IMR-90 (cell line): ENCODE data around the gene ANTXR2. TPM values are rescaled to one million over a fixed set of nuclear protein-coding genes. Genes with fewer than 3 reads are reported as not detected.

Experiments used
- ATAC-seq: fragments of 200-7000 bp; cut with Tn5 transposase; 2 replicates; pipeline ENCODE4 v1.9.1; 2020; ENCODE audit warnings: low read depth, mild to moderate bottlenecking, moderate library complexity
- BruUV-seq: library from RNA; stranded (reverse); fragments of 400-500 nt; replicated peaks from 2 replicates; lab custom pipeline; 2021; lab: Mats Ljungman, UMichigan
- CTCF ChIA-PET: fragments of 300-600 bp; formaldehyde crosslinking; extraction: SDS; loops from one replicate; lab custom pipeline; 2021; ENCODE audit warnings: antibody characterized with exemption; lab: Yijun Ruan, JAX
- POLR2A ChIA-PET: fragments of 300-600 bp; sonication (Branson Sonifier 250); formaldehyde crosslinking; loops from one replicate; lab custom pipeline; 2022; ENCODE audit warnings: antibody characterized with exemption; ENCODE audit not compliant: unreplicated experiment; lab: Charles Lee
- DNase-seq: peaks from one replicate; pipeline ENCODE4 v3.0.0; 2013
- H2AFZ ChIP-seq: replicated peaks from 2 replicates; pipeline ENCODE3; 2013; ENCODE audit warnings: low read length, mild to moderate bottlenecking; ENCODE audit not compliant: poor library complexity
- H2AK5ac ChIP-seq: 2 replicates; pipeline ENCODE4 v1.6.1; 2013; ENCODE audit warnings: low read depth, low read length, inconsistent platforms
- H2AK9ac ChIP-seq: replicated peaks from 2 replicates; pipeline ENCODE3; 2013; ENCODE audit warnings: mild to moderate bottlenecking, low read depth, low read length, moderate library complexity; ENCODE audit not compliant: poor library complexity
- H2BK120ac ChIP-seq: 2 replicates; pipeline ENCODE4 v1.6.1; 2013; ENCODE audit warnings: low read depth, low read length, inconsistent platforms
- H2BK15ac ChIP-seq: 3 replicates; pipeline ENCODE4 v1.6.1; 2013; ENCODE audit warnings: low read depth, low read length, inconsistent platforms
- H2BK20ac ChIP-seq: 2 replicates; pipeline ENCODE4 v1.6.1; 2013; ENCODE audit warnings: low read depth, mild to moderate bottlenecking, inconsistent platforms, low read length, moderate library complexity
- H2BK5ac ChIP-seq: 2 replicates; pipeline ENCODE4 v1.6.1; 2013; ENCODE audit warnings: mild to moderate bottlenecking, low read depth, low read length, inconsistent platforms; ENCODE audit not compliant: poor library complexity, severe bottlenecking
- H3K14ac ChIP-seq: replicated peaks from 2 replicates; pipeline ENCODE4 v1.6.1; 2013; ENCODE audit warnings: low read depth, low read length, inconsistent platforms
- H3K18ac ChIP-seq: 2 replicates; pipeline ENCODE4 v1.6.1; 2013; ENCODE audit warnings: low read depth, low read length, control low read depth
- H3K23ac ChIP-seq: 2 replicates; pipeline ENCODE4 v1.6.1; 2013; ENCODE audit warnings: low read depth, low read length, inconsistent platforms
- H3K27ac ChIP-seq: 2 replicates; pipeline ENCODE4 v1.5.1; 2013; ENCODE audit warnings: mild to moderate bottlenecking, control low read depth, low read length; ENCODE audit not compliant: insufficient read depth
- H3K27me3 ChIP-seq: 2 replicates; pipeline ENCODE4 v1.6.1; 2013; ENCODE audit warnings: low read length; ENCODE audit not compliant: control insufficient read depth, insufficient read depth
- H3K36me3 ChIP-seq: 2 replicates; pipeline ENCODE4 v1.6.1; 2013; ENCODE audit warnings: low read length, mixed read lengths; ENCODE audit not compliant: control insufficient read depth, insufficient read depth
- H3K4ac ChIP-seq: 2 replicates; pipeline ENCODE4 v1.6.1; 2013; ENCODE audit warnings: low read depth, low read length, inconsistent platforms
- H3K4me1 ChIP-seq: 2 replicates; pipeline ENCODE4 v1.6.1; 2013; ENCODE audit warnings: low read length, mixed read lengths; ENCODE audit not compliant: control insufficient read depth, insufficient read depth
- H3K4me2 ChIP-seq: 2 replicates; pipeline ENCODE4 v1.6.1; 2013; ENCODE audit warnings: low read depth, mild to moderate bottlenecking, control low read depth, low read length, moderate library complexity
- H3K4me3 ChIP-seq: 2 replicates; pipeline ENCODE4 v1.5.1; 2013; ENCODE audit warnings: low read depth, mild to moderate bottlenecking, control low read depth, low read length, moderate library complexity; ENCODE audit not compliant: insufficient read depth
- H3K56ac ChIP-seq: 2 replicates; pipeline ENCODE4 v1.6.1; 2013; ENCODE audit warnings: low read length, inconsistent platforms; ENCODE audit not compliant: insufficient read depth; ENCODE audit errors: extremely low read depth
- H3K79me1 ChIP-seq, 2 experiments: 2 replicates each; pipeline ENCODE4 v1.6.1; 2013; ENCODE audit warnings: low read length in 2 of 2, inconsistent platforms in 1 of 2, low read depth in 1 of 2
- H3K9ac ChIP-seq: 2 replicates; pipeline ENCODE4 v1.6.1; 2013; ENCODE audit warnings: low read depth, low read length, control low read depth
- H3K9me1 ChIP-seq: 2 replicates; pipeline ENCODE4 v1.6.1; 2013; ENCODE audit warnings: low read length, inconsistent platforms; ENCODE audit not compliant: insufficient read depth
- H3K9me3 ChIP-seq: 2 replicates; pipeline ENCODE4 v1.6.1; 2013; ENCODE audit warnings: low read length; ENCODE audit not compliant: control insufficient read depth, insufficient read depth
- H4K20me1 ChIP-seq: 2 replicates; pipeline ENCODE4 v1.6.1; 2013; ENCODE audit warnings: low read length, inconsistent platforms; ENCODE audit not compliant: insufficient read depth
- H4K5ac ChIP-seq: 2 replicates; pipeline ENCODE4 v1.6.1; 2013; ENCODE audit warnings: mild to moderate bottlenecking, low read depth, low read length, control low read depth
- H4K8ac ChIP-seq, 2 experiments: 2 replicates each; pipeline ENCODE4 v1.6.1; 2013; ENCODE audit warnings: low read depth in 2 of 2, low read length in 2 of 2, control low read depth in 1 of 2, inconsistent platforms in 1 of 2
- H4K91ac ChIP-seq: 2 replicates; pipeline ENCODE4 v1.6.1; 2013; ENCODE audit warnings: low read depth, low read length, inconsistent platforms; ENCODE audit not compliant: insufficient read depth
- BHLHE40 ChIP-seq: fragments of 150-350 bp; IDR thresholded peaks from 2 replicates; pipeline ENCODE4 v1.6.1; 2016; ENCODE audit warnings: mild to moderate bottlenecking, low read depth, low read length
- CEBPB ChIP-seq: IDR thresholded peaks from 2 replicates; pipeline ENCODE4 v1.6.1; 2012; ENCODE audit warnings: low read depth, low read length, improper control_type of control experiment
- CHD1 ChIP-seq: IDR thresholded peaks from 2 replicates; pipeline ENCODE4 v1.6.1; 2012; ENCODE audit warnings: low read depth, low read length, improper control_type of control experiment
- FOS ChIP-seq: fragments of 150-350 bp; IDR thresholded peaks from 2 replicates; pipeline ENCODE4 v1.6.1; 2016; ENCODE audit warnings: low read depth, low read length
- MAFK ChIP-seq: IDR thresholded peaks from 2 replicates; pipeline ENCODE4 v1.6.1; 2012; ENCODE audit warnings: low read depth, low read length, improper control_type of control experiment
- MAZ ChIP-seq: IDR thresholded peaks from 2 replicates; pipeline ENCODE4 v1.6.1; 2012; ENCODE audit warnings: low read depth, mild to moderate bottlenecking, low read length, improper control_type of control experiment, moderate library complexity, borderline replicate concordance
- MXI1 ChIP-seq: IDR thresholded peaks from 2 replicates; pipeline ENCODE4 v1.6.1; 2012; ENCODE audit warnings: low read depth, mild to moderate bottlenecking, low read length, moderate library complexity, borderline replicate concordance
- NFE2L2 ChIP-seq: fragments of 150-350 bp; IDR thresholded peaks from 2 replicates; pipeline ENCODE4 v1.6.1; 2016; ENCODE audit warnings: low read depth, mild to moderate bottlenecking, low read length
- POLR2A ChIP-seq: IDR thresholded peaks from 2 replicates; pipeline ENCODE4 v1.6.1; 2012; ENCODE audit warnings: mild to moderate bottlenecking, low read depth, low read length
- RAD21 ChIP-seq: IDR thresholded peaks from 2 replicates; pipeline ENCODE4 v1.6.1; 2012; ENCODE audit warnings: low read length, improper control_type of control experiment
- RFX5 ChIP-seq: IDR thresholded peaks from 2 replicates; pipeline ENCODE4 v1.8.0; 2012; ENCODE audit warnings: low read depth, mild to moderate bottlenecking, low read length, moderate library complexity
- WGBS, 2 experiments: methylation state at CpG; one replicate each; pipeline versions ENCODE4 v1.1.5 to v1.1.7; 2013; ENCODE audit warnings: missing lambda C conversion rate in 2 of 2; ENCODE audit not compliant: insufficient read length in 1 of 2; ENCODE audit errors: extremely low coverage in 2 of 2; 5-methylcytosine and 5-hydroxymethylcytosine counted together
- dilution Hi-C: fragments of 300-500 bp; cut with HindIII; formaldehyde crosslinking; loops from one replicate; pipeline ENCODE4 v1.14.3; 2018; ENCODE audit warnings: low sequenced_read_pairs; ENCODE audit not compliant: unreplicated experiment
- in situ Hi-C: fragments of 300-500 bp; cut with MboI; formaldehyde crosslinking; loops from 3 replicates; pipeline ENCODE4 v1.14.3; 2019; ENCODE audit warnings: low sequenced_read_pairs, inconsistent platforms, mixed read lengths
- intact Hi-C: fragments of 100-400 bp; cut with micrococcal nuclease; formaldehyde crosslinking; loops from 2 replicates; pipeline ENCODE4 v1.10.0; 2022
- polyA plus RNA-seq, 3 experiments: library from polyadenylated mRNA; depleted of rRNA; stranded (reverse); fragments of >200 nt; gene quantifications; 2 replicates each; pipeline ENCODE4 v1.2.3, GENCODE V29; 2012; ENCODE audit warnings: low replicate concordance in 1 of 3
- total RNA-seq: library from RNA; depleted of rRNA; stranded (reverse); fragments of >200 nt; gene quantifications from 2 replicates; pipeline ENCODE4 v1.2.3, GENCODE V29; 2012
- TF ChIP-seq, protein P1 (sequence below): fragments of 150-350 bp; IDR thresholded peaks from 2 replicates; pipeline ENCODE4 v1.6.1; 2017; ENCODE audit warnings: mild to moderate bottlenecking, antibody characterized with exemption, low read length, low read depth
- TF ChIP-seq, protein P2 (sequence below): fragments of 150-350 bp; IDR thresholded peaks from 2 replicates; pipeline ENCODE4 v1.6.1; 2016; ENCODE audit warnings: low read depth, mild to moderate bottlenecking, low read length, moderate library complexity, borderline replicate concordance
- TF ChIP-seq, protein P3 (sequence below): conservative IDR thresholded peaks from 2 replicates; pipeline ENCODE4 v1.5.1; 2012; ENCODE audit warnings: mild to moderate bottlenecking, low read depth, low read length, improper control_type of control experiment

The ANTXR2 gene
- total and polyA plus RNA-seq, 2 of the 4 experiments (the other 2 are of a cell fraction): 46.8 to 88.5 TPM

DNA sequence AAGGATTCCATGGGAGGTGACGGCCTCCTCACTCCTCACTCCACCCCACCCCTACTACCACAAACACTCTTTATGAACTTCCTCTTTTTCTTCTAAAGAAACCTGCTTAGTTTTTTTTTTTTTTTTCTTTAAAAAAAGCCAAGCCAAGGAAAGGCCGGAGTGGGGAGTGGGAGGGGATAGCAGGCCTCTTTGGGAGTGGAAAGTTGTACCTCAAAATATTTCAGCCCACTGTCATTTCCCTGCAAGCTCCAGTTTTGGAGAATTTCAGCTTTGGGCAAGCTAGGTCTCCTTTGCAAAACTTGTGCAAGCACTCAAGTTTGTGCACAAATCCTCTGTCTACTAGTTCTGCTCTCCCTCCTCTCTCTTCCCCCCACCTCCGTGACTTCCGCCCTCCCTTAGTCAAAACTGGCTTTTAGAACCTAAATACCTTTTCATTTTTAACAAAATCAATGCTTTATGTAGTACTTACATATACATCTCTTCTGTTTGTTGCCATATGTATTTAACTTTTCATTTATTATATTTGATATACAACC, 512 bp upstream of the ANTXR2 start:
- H2BK120ac ChIP-seq: peak overlapping the region; percentile 67
- peak overlapping the region; percentile 58 for H2BK5ac ChIP-seq
- peak overlapping the region; percentile 54; the same call in 1 of the 2 replicates for H4K91ac ChIP-seq
- H3K79me1 ChIP-seq: peaks cover 0 to 16% of the 10 kb centered on the region in 2 experiments; a peak in 2 of 4 replicates
- peaks cover 1% of the 10 kb centered on the region; the same call in 1 of the 2 replicates for H3K4me1 ChIP-seq
- peak overlapping the region; percentile 60; the same call in 1 of the 2 replicates for H3K56ac ChIP-seq
- peak overlapping the region; percentile 13 for H2AK9ac ChIP-seq
- H3K9me1 ChIP-seq: no peaks in the 10 kb centered on the region
- H3K27ac ChIP-seq: peak overlapping the region; percentile 67
- H3K18ac ChIP-seq: peak overlapping the region; percentile 21
- peak overlapping the region; percentile 18; the same call in 1 of the 2 replicates for H3K23ac ChIP-seq
- H3K4me2 ChIP-seq: peak overlapping the region; percentile 68
- peak overlapping the region; percentile 43 to 58 for H4K8ac ChIP-seq
- H2BK15ac ChIP-seq: peak overlapping the region; percentile 4; the same call in 1 of the 3 replicates
- peak overlapping the region; percentile 58; the same call in 1 of the 2 replicates for H3K14ac ChIP-seq
- in situ Hi-C loops (loop anchor here (5.0 kb wide), 1 partner anchor 109 kb away; no protein-coding TSS in a partner anchor), dilution Hi-C loops (no loop called here), intact Hi-C loops (loop anchor here (1.0 to 10.0 kb wide), 7 partner anchors 111 to 1121 kb away; no protein-coding TSS in a partner anchor)
- BruUV-seq: no TSS peak
- no peaks in the 10 kb centered on the region for H3K27me3 ChIP-seq
- H3K4me3 ChIP-seq: peak overlapping the region; percentile 85
- H2AK5ac ChIP-seq: peak overlapping the region; percentile 3; the same call in 1 of the 2 replicates
- H3K9ac ChIP-seq: peak overlapping the region; percentile 38
- peaks cover 3% of the 10 kb centered on the region; the same call in 1 of the 2 replicates for H4K20me1 ChIP-seq
- H3K36me3 ChIP-seq: peaks cover 3% of the 10 kb centered on the region; the same call in 1 of the 2 replicates
- CTCF ChIA-PET: interaction anchor here (0.7 to 1.0 kb wide), 2 partner anchors 88 to 123 kb away, joined by 3 to 5 read pairs; no protein-coding TSS in a partner anchor
- H3K4ac ChIP-seq: peak overlapping the region; percentile 77
- DNase-seq (no peak), ATAC-seq (no peak)
- H2AFZ ChIP-seq: peak overlapping the region; percentile 21
- H3K9me3 ChIP-seq: no peaks in the 10 kb centered on the region
- peak overlapping the region; percentile 9 for H4K5ac ChIP-seq
- POLR2A ChIA-PET: interaction anchor here (0.5 kb wide), 1 partner anchor 562 kb away, joined by 3 read pairs; no protein-coding TSS in a partner anchor
- WGBS, 2 experiments: no CpG with 5 or more reads among the region's 4 CpGs
- peak overlapping the region; percentile 73 for H2BK20ac ChIP-seq
- TF ChIP-seq NFE2L2: no peak
- no peak for TF ChIP-seq CEBPB
- TF ChIP-seq POLR2A: no peak
- TF ChIP-seq MAZ: no peak
- TF ChIP-seq, protein P1, sequence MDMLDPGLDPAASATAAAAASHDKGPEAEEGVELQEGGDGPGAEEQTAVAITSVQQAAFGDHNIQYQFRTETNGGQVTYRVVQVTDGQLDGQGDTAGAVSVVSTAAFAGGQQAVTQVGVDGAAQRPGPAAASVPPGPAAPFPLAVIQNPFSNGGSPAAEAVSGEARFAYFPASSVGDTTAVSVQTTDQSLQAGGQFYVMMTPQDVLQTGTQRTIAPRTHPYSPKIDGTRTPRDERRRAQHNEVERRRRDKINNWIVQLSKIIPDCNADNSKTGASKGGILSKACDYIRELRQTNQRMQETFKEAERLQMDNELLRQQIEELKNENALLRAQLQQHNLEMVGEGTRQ: no peak
- no peak for TF ChIP-seq RAD21
- no peak for TF ChIP-seq BHLHE40
- TF ChIP-seq FOS: no peak
- TF ChIP-seq RFX5: no peak
- TF ChIP-seq, protein P2, sequence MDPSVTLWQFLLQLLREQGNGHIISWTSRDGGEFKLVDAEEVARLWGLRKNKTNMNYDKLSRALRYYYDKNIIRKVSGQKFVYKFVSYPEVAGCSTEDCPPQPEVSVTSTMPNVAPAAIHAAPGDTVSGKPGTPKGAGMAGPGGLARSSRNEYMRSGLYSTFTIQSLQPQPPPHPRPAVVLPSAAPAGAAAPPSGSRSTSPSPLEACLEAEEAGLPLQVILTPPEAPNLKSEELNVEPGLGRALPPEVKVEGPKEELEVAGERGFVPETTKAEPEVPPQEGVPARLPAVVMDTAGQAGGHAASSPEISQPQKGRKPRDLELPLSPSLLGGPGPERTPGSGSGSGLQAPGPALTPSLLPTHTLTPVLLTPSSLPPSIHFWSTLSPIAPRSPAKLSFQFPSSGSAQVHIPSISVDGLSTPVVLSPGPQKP: no peak
- TF ChIP-seq MXI1: no peak
- TF ChIP-seq, protein P3, sequence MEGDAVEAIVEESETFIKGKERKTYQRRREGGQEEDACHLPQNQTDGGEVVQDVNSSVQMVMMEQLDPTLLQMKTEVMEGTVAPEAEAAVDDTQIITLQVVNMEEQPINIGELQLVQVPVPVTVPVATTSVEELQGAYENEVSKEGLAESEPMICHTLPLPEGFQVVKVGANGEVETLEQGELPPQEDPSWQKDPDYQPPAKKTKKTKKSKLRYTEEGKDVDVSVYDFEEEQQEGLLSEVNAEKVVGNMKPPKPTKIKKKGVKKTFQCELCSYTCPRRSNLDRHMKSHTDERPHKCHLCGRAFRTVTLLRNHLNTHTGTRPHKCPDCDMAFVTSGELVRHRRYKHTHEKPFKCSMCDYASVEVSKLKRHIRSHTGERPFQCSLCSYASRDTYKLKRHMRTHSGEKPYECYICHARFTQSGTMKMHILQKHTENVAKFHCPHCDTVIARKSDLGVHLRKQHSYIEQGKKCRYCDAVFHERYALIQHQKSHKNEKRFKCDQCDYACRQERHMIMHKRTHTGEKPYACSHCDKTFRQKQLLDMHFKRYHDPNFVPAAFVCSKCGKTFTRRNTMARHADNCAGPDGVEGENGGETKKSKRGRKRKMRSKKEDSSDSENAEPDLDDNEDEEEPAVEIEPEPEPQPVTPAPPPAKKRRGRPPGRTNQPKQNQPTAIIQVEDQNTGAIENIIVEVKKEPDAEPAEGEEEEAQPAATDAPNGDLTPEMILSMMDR: no peak
- TF ChIP-seq MAFK: no peak
- TF ChIP-seq CHD1: no peak
